ENCODE results near the gene UTS2R. TPM values are rescaled to one million over a fixed set of nuclear protein-coding genes. Genes with fewer than 3 reads are reported as not detected.

Gene UTS2R
- polyA plus RNA-seq, 3 donors: not detected

GRCh38 chr17:82412535-82413520 is 41.3 kb downstream of the UTS2R start:
- Histone ChIP-seq H4K20me1 (ENCODE audit: insufficient read depth, low read length) (peaks cover 49% of the 10 kb centered on the region), H3K27me3 (ENCODE audit: control insufficient read depth in 2 of 2, insufficient read depth in 2 of 2, low read length in 2 of 2) (no peaks in the 10 kb centered on the region), H3K27ac (ENCODE audit: low read depth in 1 of 2, low read length in 2 of 2) (no peak overlapping the region), H3K4me3 (replicated peaks in 1 of 3; ENCODE audit: low read depth in 2 of 3, low read length in 3 of 3) (no peak overlapping the region), H3K9ac (ENCODE audit: insufficient read depth, low read length, poor library complexity, severe bottlenecking) (no peak overlapping the region), H3K4me2 (replicated peaks; ENCODE audit: extremely low read depth, low read length, poor library complexity, severe bottlenecking) (no peak overlapping the region), H3K4me1 (ENCODE audit: control insufficient read depth in 1 of 2, insufficient read depth in 2 of 2, low read length in 2 of 2) (peaks cover 5 to 8% of the 10 kb centered on the region in 2 donors), H3K79me2 (ENCODE audit: insufficient read depth, low read length) (no peaks in the 10 kb centered on the region), H3K36me3 (replicated peaks in 1 of 2; ENCODE audit: control insufficient read depth in 1 of 2, insufficient read depth in 2 of 2, low read length in 2 of 2) (peaks cover 0 to 28% of the 10 kb centered on the region in 2 donors), H2AFZ (ENCODE audit: insufficient read depth, low read depth, low read length, poor library complexity, severe bottlenecking) (no peak overlapping the region), H3K9me3 (replicated peaks in 1 of 2; ENCODE audit: control insufficient read depth in 1 of 2, insufficient read depth in 1 of 2, low read length in 2 of 2) (no peaks in the 10 kb centered on the region)
- Mint-ChIP-seq H3K27me3 (ENCODE audit: low read depth in 3 of 3) (peaks cover 0 to 4% (median 1%) of the 10 kb centered on the region in 3 donors), H3K4me3 (no peak overlapping the region), H3K27ac (peak overlapping the region in 1 of 7 donors; percentile 19), H3K4me1 (peaks cover 17% of the 10 kb centered on the region), H3K36me3 (peaks cover 22 to 27% of the 10 kb centered on the region in 2 donors), H3K9me3 (no peaks in the 10 kb centered on the region)
- whole genome bisulfite sequencing (ENCODE audit: insufficient coverage): 92% methylated on average over 18 of the region's 29 CpGs
- intact Hi-C loops (cut with micrococcal nuclease): loop anchor here (5.0 kb wide), 1 partner anchor 61 kb away; no protein-coding TSS in a partner anchor
- DNase-seq: no peak
- TF ChIP-seq, protein P1, sequence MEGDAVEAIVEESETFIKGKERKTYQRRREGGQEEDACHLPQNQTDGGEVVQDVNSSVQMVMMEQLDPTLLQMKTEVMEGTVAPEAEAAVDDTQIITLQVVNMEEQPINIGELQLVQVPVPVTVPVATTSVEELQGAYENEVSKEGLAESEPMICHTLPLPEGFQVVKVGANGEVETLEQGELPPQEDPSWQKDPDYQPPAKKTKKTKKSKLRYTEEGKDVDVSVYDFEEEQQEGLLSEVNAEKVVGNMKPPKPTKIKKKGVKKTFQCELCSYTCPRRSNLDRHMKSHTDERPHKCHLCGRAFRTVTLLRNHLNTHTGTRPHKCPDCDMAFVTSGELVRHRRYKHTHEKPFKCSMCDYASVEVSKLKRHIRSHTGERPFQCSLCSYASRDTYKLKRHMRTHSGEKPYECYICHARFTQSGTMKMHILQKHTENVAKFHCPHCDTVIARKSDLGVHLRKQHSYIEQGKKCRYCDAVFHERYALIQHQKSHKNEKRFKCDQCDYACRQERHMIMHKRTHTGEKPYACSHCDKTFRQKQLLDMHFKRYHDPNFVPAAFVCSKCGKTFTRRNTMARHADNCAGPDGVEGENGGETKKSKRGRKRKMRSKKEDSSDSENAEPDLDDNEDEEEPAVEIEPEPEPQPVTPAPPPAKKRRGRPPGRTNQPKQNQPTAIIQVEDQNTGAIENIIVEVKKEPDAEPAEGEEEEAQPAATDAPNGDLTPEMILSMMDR (IDR thresholded peaks at IDR 0.05): no peak

DNA sequence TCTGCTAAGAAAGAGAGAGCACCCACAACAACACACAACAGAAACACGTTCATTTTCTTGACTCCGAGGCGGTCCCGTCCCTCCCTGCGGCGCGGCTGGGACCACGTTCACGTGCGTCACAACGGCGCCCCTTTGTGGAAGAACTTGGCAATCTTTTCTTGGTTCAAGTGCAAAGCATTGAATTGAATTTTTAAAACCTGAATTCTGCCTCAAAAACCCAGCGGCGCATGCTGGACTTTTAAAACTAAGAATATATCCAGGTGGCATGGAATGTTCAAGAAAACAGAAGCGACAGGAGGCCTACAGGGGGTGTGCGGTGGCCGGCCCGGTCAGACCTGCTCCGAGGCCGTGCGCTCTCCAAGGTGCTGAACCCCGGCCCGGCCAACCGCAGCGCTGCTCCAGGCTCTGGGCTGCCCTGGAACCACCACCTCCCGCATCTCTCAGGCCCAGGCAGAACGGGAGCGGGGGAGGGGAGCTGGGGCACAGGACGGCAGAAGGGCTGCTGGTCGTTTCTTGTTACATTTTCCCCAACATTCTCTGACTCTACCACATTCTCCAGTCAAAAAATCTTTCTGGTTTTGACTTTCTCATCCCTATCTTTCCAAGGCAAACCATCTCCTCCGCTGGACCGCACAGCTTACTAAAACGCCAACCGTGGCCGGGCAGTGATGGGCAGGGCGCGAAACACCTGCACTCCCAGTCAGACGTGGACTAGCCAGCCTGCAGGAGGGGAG is 43.1 kb downstream of the UTS2R start:
- 10% methylated on average over 30 of the region's 38 CpGs for WGBS (ENCODE audit: insufficient coverage)
- Histone ChIP-seq H3K79me2 (ENCODE audit: insufficient read depth, low read length) (peaks cover 11% of the 10 kb centered on the region), H3K9ac (ENCODE audit: insufficient read depth, low read length, poor library complexity, severe bottlenecking) (no peak overlapping the region), H3K9me3 (replicated peaks in 1 of 2; ENCODE audit: control insufficient read depth in 1 of 2, insufficient read depth in 1 of 2, low read length in 2 of 2) (no peaks in the 10 kb centered on the region), H3K27me3 (ENCODE audit: control insufficient read depth in 2 of 2, insufficient read depth in 2 of 2, low read length in 2 of 2) (no peaks in the 10 kb centered on the region), H2AFZ (ENCODE audit: insufficient read depth, low read depth, low read length, poor library complexity, severe bottlenecking) (no peak overlapping the region), H3K4me1 (ENCODE audit: control insufficient read depth in 1 of 2, insufficient read depth in 2 of 2, low read length in 2 of 2) (peaks cover 18 to 21% of the 10 kb centered on the region in 2 donors), H4K20me1 (ENCODE audit: insufficient read depth, low read length) (peaks cover 56% of the 10 kb centered on the region), H3K36me3 (replicated peaks in 1 of 2; ENCODE audit: control insufficient read depth in 1 of 2, insufficient read depth in 2 of 2, low read length in 2 of 2) (peaks cover 0 to 11% of the 10 kb centered on the region in 2 donors), H3K27ac (ENCODE audit: low read depth in 1 of 2, low read length in 2 of 2) (no peak overlapping the region), H3K4me3 (replicated peaks in 1 of 3; ENCODE audit: low read depth in 2 of 3, low read length in 3 of 3) (no peak overlapping the region), H3K4me2 (replicated peaks; ENCODE audit: extremely low read depth, low read length, poor library complexity, severe bottlenecking) (peak overlapping the region; percentile 50)
- Mint-ChIP-seq H3K9me3 (no peaks in the 10 kb centered on the region), H3K27me3 (ENCODE audit: low read depth in 3 of 3) (peaks cover 0 to 1% (median 1%) of the 10 kb centered on the region in 3 donors), H3K4me3 (peak overlapping the region in 1 of 2 donors; percentile 19), H3K27ac (no peak overlapping the region), H3K4me1 (peaks cover 20% of the 10 kb centered on the region), H3K36me3 (peaks cover 15 to 16% of the 10 kb centered on the region in 2 donors)
- TF ChIP-seq, protein P1 (IDR thresholded peaks at IDR 0.05): peak; percentile 78
- intact Hi-C loops (cut with micrococcal nuclease): loop anchor here (5.0 kb wide), 1 partner anchor 62 kb away; no protein-coding TSS in a partner anchor
- peak; percentile 42 to 51 (median 43) for DNase-seq

Data from CD14-positive monocyte (primary cell).